ENCODE measurements around the gene CEACAM6.
A peak's percentile ranks its signal among the peaks of the same experiment; 100 is the strongest.
"Not testable (repeated sequence)": the region's sequence is repeated elsewhere in the genome, so short reads cannot be mapped to it uniquely, and the experiment has no call there.

Gene CEACAM6

DNA sequence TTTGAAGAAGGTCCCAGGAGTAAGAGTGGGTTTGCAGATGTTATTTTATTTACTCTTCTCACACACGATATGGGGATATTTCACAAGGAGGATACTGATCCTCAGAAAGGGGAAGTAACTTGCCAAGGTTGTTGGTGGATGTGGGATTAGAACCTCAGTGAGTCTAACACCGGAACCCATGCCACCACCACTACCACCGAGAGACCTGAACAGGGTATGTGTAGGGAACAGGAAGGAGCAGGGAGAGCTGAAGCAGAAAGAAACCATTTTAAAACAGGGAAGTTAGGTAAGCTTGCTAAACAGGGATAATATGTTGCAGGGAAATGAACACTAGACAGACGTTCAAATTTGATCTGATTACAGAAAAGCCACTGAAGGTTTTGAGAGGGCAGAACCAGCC is 29.4 kb downstream of the CEACAM6 start:
- no peaks in the 10 kb centered on the region for H3K4me1 ChIP-seq (ENCODE audit: control insufficient read depth, low read depth, low read length)
- H3K9me3 ChIP-seq (ENCODE audit: control insufficient read depth, low read depth, low read length): no peaks in the 10 kb centered on the region
- no peak overlapping the region for H3K9ac ChIP-seq (ENCODE audit: low read length)
- H3K27ac ChIP-seq (ENCODE audit: low read length): no peak overlapping the region
- no peak overlapping the region for H3K4me3 ChIP-seq (ENCODE audit: low read length)
- H3K36me3 ChIP-seq (ENCODE audit: control insufficient read depth, low read depth, low read length): no peaks in the 10 kb centered on the region
- H3K27me3 ChIP-seq (ENCODE audit: control insufficient read depth, insufficient read depth, low read length): peaks cover 29% of the 10 kb centered on the region

DNA sequence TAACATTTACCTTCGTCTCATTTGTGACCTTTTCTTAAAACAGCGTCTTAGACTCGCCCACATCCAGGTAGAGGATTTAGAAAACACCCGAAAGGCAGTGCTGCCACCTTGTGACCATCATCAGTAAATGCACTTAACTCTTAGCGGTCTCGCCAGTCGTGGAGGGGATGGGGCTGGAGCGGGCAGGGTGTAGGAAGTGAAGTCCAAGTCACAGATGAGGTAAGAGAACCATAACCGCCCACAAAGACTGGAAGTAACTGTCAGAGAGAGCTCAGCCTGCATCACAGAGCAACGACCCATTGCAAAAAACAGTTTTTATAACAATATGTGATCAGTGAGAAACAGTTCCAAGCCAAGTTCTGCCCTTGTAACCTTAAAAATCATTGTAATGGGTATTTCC is 30.3 kb downstream of the CEACAM6 start:
- Histone ChIP-seq H3K4me3 (ENCODE audit: low read length) (peak overlapping the region; percentile 27), H3K27ac (ENCODE audit: low read length) (no peak overlapping the region), H3K36me3 (ENCODE audit: control insufficient read depth, low read depth, low read length) (no peaks in the 10 kb centered on the region), H3K4me1 (ENCODE audit: control insufficient read depth, low read depth, low read length) (no peaks in the 10 kb centered on the region), H3K27me3 (ENCODE audit: control insufficient read depth, insufficient read depth, low read length) (peaks cover 29% of the 10 kb centered on the region), H3K9me3 (ENCODE audit: control insufficient read depth, low read depth, low read length) (no peaks in the 10 kb centered on the region), H3K9ac (ENCODE audit: low read length) (no peak overlapping the region)

DNA sequence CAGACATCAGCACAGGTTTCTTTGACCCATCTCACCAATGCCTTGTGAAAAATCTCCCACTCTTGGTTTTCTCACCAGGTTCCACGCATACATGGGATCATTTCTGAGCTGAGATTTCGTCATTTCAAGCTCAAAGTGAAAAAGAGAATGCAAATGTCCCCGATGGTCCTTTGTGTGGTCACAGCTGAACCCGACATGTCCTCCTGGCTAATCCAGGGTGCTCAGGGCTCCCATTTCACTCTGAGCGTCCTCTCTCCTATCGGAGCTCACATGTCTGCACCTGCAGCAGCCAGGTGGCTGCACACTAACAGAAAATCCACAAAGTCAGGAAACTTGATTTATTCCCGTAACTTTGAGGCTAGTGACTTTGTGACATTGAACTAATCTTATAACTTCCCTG is 31.7 kb downstream of the CEACAM6 start:
- H3K36me3 ChIP-seq (ENCODE audit: control insufficient read depth, low read depth, low read length): no peaks in the 10 kb centered on the region
- H3K4me3 ChIP-seq (ENCODE audit: low read length): no peak overlapping the region
- H3K9ac ChIP-seq (ENCODE audit: low read length): no peak overlapping the region
- no peaks in the 10 kb centered on the region for H3K4me1 ChIP-seq (ENCODE audit: control insufficient read depth, low read depth, low read length)
- H3K9me3 ChIP-seq (ENCODE audit: control insufficient read depth, low read depth, low read length): no peaks in the 10 kb centered on the region
- H3K27me3 ChIP-seq (ENCODE audit: control insufficient read depth, insufficient read depth, low read length): peaks cover 29% of the 10 kb centered on the region
- no peak overlapping the region for H3K27ac ChIP-seq (ENCODE audit: low read length)

DNA sequence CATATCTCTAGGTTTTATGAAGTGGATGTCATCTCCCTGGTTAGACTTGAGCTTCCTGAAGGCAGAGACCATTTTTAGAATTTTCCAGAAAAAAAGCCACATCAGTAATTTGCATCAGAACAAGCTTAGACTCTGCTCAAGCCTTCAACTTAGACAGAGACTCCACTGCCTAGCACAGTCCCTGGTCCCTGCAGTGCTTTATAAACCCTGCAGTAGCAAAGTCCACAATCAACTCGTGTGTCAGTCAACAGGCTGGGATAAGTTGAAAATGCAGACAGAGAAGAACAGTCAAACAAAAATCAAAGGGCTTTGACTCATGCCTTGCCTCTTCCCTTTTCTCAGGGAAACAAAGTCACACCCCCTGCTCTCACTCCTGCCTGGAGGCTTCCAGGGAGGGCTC is 33.2 kb downstream of the CEACAM6 start:
- H3K36me3 ChIP-seq (ENCODE audit: control insufficient read depth, low read depth, low read length); H3K9ac ChIP-seq (ENCODE audit: low read length); H3K4me3 ChIP-seq (ENCODE audit: low read length); H3K4me1 ChIP-seq (ENCODE audit: control insufficient read depth, low read depth, low read length); H3K27ac ChIP-seq (ENCODE audit: low read length); H3K9me3 ChIP-seq (ENCODE audit: control insufficient read depth, low read depth, low read length): not testable (repeated sequence)
- peaks cover 33% of the 10 kb centered on the region for H3K27me3 ChIP-seq (ENCODE audit: control insufficient read depth, insufficient read depth, low read length)

DNA sequence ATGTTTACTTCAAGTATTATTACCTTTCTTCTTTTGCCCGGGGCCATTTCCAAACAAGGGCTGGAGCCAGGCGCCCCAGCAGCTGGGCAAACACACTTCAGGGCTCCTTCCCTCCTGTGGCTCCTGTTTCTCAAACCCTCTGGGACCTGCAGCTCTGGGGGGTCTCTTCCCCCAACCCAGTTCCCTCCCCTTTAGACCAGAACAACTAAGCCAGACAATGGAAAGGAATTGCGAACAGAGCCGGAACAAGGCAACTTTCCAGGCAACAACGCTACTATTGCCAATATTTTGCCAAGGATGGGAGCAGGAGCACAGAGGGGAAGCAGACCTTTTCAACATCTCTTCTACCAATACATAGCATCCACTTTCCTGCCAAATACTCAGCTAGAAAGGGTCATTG is 33.7 kb downstream of the CEACAM6 start:
- H3K4me3 ChIP-seq (ENCODE audit: low read length); H3K27ac ChIP-seq (ENCODE audit: low read length); H3K9ac ChIP-seq (ENCODE audit: low read length); H3K36me3 ChIP-seq (ENCODE audit: control insufficient read depth, low read depth, low read length); H3K4me1 ChIP-seq (ENCODE audit: control insufficient read depth, low read depth, low read length); H3K9me3 ChIP-seq (ENCODE audit: control insufficient read depth, low read depth, low read length): not testable (repeated sequence)
- H3K27me3 ChIP-seq (ENCODE audit: control insufficient read depth, insufficient read depth, low read length): peaks cover 33% of the 10 kb centered on the region

DNA sequence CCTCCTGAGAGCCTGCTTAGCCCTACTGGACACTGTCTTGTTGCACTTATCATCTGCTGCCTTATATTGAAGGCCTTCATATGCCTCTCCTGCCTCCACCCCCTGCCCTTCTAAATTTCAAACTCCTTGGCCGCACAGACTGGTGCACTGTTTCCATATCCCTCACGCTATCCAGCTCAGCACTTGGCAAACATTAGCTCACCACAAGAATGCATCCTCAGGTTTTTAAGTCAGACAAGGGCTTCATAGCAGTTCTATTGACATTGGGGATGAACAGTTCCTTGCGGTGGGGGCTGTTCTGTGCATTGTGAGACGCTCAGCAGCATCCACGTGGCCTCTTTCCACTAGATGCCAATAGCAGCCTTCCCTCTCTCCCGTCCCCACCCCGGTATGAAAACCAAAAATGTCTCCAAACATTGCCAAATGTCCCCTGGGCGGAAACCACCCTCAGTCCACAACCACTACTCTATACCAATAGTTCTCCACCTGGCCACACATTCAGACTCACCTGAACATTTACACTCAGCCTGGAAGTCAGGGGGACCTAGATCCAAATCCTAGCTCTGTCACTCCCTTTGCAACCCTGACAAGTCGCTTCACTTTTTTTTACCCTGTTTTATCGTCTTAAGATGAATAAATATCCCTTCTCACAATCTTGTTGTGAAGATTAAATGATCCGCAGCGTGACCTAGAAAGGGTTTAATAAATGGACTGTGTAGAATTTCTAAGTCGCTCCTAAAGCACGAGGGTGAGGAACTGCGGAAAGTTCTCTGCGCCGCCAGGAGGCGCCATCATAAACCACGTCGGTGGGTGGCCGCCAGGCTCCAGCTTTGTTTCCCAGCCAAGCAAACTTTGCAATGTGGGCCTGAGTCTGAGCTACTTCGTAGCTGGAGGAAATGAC is 37.4 kb downstream of the CEACAM6 start:
- H3K36me3 ChIP-seq (ENCODE audit: control insufficient read depth, low read depth, low read length): no peaks in the 10 kb centered on the region
- H3K9me3 ChIP-seq (ENCODE audit: control insufficient read depth, low read depth, low read length): no peaks in the 10 kb centered on the region
- no peaks in the 10 kb centered on the region for H3K4me1 ChIP-seq (ENCODE audit: control insufficient read depth, low read depth, low read length)
- no peak overlapping the region for H3K4me3 ChIP-seq (ENCODE audit: low read length)
- no peak overlapping the region for H3K27ac ChIP-seq (ENCODE audit: low read length)
- peaks cover 4% of the 10 kb centered on the region for H3K27me3 ChIP-seq (ENCODE audit: control insufficient read depth, insufficient read depth, low read length)
- H3K9ac ChIP-seq (ENCODE audit: low read length): no peak overlapping the region

DNA sequence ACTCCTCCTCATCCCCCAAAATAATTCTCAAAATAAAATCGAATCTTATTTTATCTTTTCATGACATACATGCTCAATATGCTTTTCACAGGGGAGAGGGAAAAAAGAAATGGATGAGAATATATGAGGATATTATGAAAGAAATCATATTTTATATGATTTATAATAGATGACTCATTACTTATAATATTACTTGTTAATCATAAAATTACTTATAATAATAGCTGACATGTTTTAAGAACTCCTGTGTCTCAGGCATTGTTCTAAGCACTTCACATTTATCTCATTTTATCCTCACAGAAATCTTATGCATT is 38.0 kb downstream of the CEACAM6 start:
- H3K36me3 ChIP-seq (ENCODE audit: control insufficient read depth, low read depth, low read length): no peaks in the 10 kb centered on the region
- no peak overlapping the region for H3K9ac ChIP-seq (ENCODE audit: low read length)
- H3K9me3 ChIP-seq (ENCODE audit: control insufficient read depth, low read depth, low read length): no peaks in the 10 kb centered on the region
- H3K4me1 ChIP-seq (ENCODE audit: control insufficient read depth, low read depth, low read length): no peaks in the 10 kb centered on the region
- no peak overlapping the region for H3K27ac ChIP-seq (ENCODE audit: low read length)
- no peak overlapping the region for H3K4me3 ChIP-seq (ENCODE audit: low read length)
- peaks cover 4% of the 10 kb centered on the region for H3K27me3 ChIP-seq (ENCODE audit: control insufficient read depth, insufficient read depth, low read length)

DNA sequence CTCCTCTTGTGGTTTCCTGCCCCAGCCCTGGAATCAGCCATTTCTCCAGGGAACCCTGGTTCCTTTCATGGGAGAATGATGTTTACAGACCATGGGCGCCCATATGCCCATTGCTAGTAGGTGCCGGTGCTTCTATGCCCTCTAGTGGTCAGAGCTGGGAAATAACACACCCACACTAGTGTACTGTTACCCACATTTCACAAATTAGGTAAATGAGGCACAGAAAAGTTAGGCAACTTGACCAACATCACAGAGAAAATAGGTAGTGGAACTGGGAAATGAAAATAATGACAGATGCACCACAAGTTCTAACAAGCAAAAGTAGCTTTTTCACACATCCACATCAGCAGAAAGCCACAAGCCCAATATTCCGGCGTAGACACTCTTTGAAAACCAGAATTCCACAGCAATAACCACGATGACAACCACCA is 39.7 kb downstream of the CEACAM6 start:
- H3K27me3 ChIP-seq (ENCODE audit: control insufficient read depth, insufficient read depth, low read length): peaks cover 4% of the 10 kb centered on the region
- no peaks in the 10 kb centered on the region for H3K4me1 ChIP-seq (ENCODE audit: control insufficient read depth, low read depth, low read length)
- no peak overlapping the region for H3K27ac ChIP-seq (ENCODE audit: low read length)
- H3K9me3 ChIP-seq (ENCODE audit: control insufficient read depth, low read depth, low read length): no peaks in the 10 kb centered on the region
- H3K4me3 ChIP-seq (ENCODE audit: low read length): no peak overlapping the region
- no peak overlapping the region for H3K9ac ChIP-seq (ENCODE audit: low read length)
- no peaks in the 10 kb centered on the region for H3K36me3 ChIP-seq (ENCODE audit: control insufficient read depth, low read depth, low read length)

DNA sequence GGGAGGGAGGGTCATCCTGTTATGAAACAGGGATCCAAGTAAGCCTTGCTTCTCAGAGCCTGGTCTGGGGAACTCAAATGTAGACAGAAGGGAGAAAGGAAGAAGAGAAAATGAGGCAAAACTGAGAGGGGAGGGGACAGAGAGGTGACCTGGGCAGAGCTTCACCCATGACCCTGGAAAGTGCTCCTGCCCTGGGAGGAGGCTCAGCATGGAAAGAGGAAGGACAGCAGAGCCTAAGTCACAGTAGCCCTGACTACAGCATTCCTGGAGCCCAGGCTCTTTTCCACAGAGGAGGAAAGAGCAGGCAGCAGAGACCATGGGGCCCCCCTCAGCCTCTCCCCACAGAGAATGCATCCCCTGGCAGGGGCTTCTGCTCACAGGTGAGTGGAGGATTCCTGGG is 41.0 kb downstream of the CEACAM6 start, which contains the start of gene CEACAM3:
TSS of gene CEACAM3 (plus strand) at position 226 of the 400 bp plus-strand sequence. CDS start at position 317, 91 bp downstream.
- no peak within 1 kb of the TSS for H3K4me3 ChIP-seq (ENCODE audit: low read length)
- peaks cover 4% of the 10 kb centered on the region for H3K27me3 ChIP-seq (ENCODE audit: control insufficient read depth, insufficient read depth, low read length)
- H3K36me3 ChIP-seq (ENCODE audit: control insufficient read depth, low read depth, low read length): no peaks in the 10 kb centered on the region
- no peaks in the 10 kb centered on the region for H3K4me1 ChIP-seq (ENCODE audit: control insufficient read depth, low read depth, low read length)
- no peak within 1 kb of the TSS for H3K9ac ChIP-seq (ENCODE audit: low read length)
- H3K27ac ChIP-seq (ENCODE audit: low read length): no peak within 1 kb of the TSS
- H3K9me3 ChIP-seq (ENCODE audit: control insufficient read depth, low read depth, low read length): no peaks in the 10 kb centered on the region

DNA sequence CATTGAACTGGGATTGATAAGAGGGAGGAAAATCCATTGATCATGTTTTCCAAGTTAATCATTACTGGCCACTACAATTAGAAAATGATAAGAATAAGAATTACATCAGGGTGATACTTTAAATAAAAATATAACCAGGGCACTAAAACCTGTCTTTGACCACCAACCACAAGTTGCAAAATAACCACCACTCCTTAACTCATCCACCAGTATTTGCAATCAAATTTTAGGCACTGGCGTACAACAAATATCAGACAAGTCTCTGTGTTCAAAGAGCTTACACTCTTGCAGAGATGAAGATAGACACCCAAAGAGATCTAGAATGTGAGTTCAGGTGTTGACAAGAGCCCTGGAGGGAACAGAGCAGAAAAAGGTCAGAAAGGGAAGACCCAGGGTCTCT is 41.6 kb downstream of the CEACAM6 start:
- no peak overlapping the region for H3K4me3 ChIP-seq (ENCODE audit: low read length)
- H3K36me3 ChIP-seq (ENCODE audit: control insufficient read depth, low read depth, low read length): no peaks in the 10 kb centered on the region
- peaks cover 4% of the 10 kb centered on the region for H3K27me3 ChIP-seq (ENCODE audit: control insufficient read depth, insufficient read depth, low read length)
- no peaks in the 10 kb centered on the region for H3K4me1 ChIP-seq (ENCODE audit: control insufficient read depth, low read depth, low read length)
- H3K9ac ChIP-seq (ENCODE audit: low read length): no peak overlapping the region
- no peaks in the 10 kb centered on the region for H3K9me3 ChIP-seq (ENCODE audit: control insufficient read depth, low read depth, low read length)
- no peak overlapping the region for H3K27ac ChIP-seq (ENCODE audit: low read length)

DNA sequence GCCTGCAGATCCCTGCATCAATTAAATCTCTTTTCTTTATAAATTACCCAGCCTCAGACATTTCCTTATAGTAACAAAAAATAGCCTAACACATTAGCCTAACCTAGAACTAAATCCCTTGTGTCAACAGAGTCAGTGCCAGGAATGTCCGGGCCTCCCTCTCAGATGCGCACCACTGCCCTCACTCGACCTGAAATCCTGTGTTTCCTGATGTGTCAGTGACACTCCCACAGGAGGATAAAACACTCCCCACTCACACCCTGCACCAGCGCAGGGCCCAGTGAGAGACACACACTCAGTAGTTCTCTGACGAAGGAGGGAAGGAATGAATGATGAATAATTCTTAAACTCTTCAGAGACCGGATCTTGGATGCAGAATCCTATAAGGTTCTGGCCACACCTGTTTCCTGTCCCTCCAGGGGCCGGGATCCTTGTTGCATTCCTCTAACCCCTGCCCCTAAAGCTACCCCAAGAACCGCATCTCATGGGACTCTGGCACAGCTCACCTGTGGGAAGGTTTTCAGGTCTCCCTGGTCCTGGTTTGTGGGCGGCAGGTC is 44.2 kb downstream of the CEACAM6 start:
- Histone ChIP-seq H3K9me3 (ENCODE audit: control insufficient read depth, low read depth, low read length) (no peaks in the 10 kb centered on the region), H3K4me3 (ENCODE audit: low read length) (no peak overlapping the region), H3K27ac (ENCODE audit: low read length) (no peak overlapping the region), H3K9ac (ENCODE audit: low read length) (no peak overlapping the region), H3K36me3 (ENCODE audit: control insufficient read depth, low read depth, low read length) (no peaks in the 10 kb centered on the region), H3K27me3 (ENCODE audit: control insufficient read depth, insufficient read depth, low read length) (no peaks in the 10 kb centered on the region), H3K4me1 (ENCODE audit: control insufficient read depth, low read depth, low read length) (no peaks in the 10 kb centered on the region)

DNA sequence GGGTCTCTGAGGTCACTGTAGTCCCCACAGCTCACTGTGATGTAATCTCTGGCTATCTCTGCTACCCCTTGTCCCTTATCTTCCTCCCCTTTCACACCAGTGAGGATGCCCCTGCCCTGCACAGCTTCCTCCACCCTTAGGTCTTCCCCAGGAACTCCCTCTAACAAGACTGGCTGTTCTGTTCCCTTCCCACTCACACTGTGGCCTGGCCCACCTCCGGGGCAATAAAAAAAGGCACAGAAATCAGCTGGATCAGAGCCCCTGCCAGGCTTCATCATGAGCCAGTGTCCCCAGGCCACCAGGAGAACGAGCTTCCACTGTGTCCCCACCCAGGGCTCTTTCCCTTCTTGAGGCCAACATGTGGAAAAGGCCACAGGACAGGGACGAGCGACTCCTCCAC is 45.7 kb downstream of the CEACAM6 start:
- no peak overlapping the region for H3K27ac ChIP-seq (ENCODE audit: low read length)
- H3K9ac ChIP-seq (ENCODE audit: low read length): no peak overlapping the region
- no peaks in the 10 kb centered on the region for H3K27me3 ChIP-seq (ENCODE audit: control insufficient read depth, insufficient read depth, low read length)

More for the DNA sequence above, 45.7 kb downstream of the CEACAM6 start:
- H3K4me1 ChIP-seq (ENCODE audit: control insufficient read depth, low read depth, low read length): no peaks in the 10 kb centered on the region
- H3K36me3 ChIP-seq (ENCODE audit: control insufficient read depth, low read depth, low read length): no peaks in the 10 kb centered on the region
- no peaks in the 10 kb centered on the region for H3K9me3 ChIP-seq (ENCODE audit: control insufficient read depth, low read depth, low read length)
- no peak overlapping the region for H3K4me3 ChIP-seq (ENCODE audit: low read length)
